WTC11 (cell line): ENCODE results near the gene LDLRAD3.

Experiments used
- CTCF ChIP-seq: fragments of 200-600 bp; IDR thresholded peaks from 2 replicates; pipeline ENCODE4 v1.8.0; 2022; ENCODE audit warnings: antibody characterized with exemption
- ETV6 ChIP-seq: sonication (generic); formaldehyde crosslinking; IDR thresholded peaks from 2 replicates; pipeline ENCODE4 v1.8.1; 2022; ENCODE audit warnings: mild to moderate bottlenecking, missing genetic modification reagents
- JUN ChIP-seq: sonication (generic); formaldehyde crosslinking; IDR thresholded peaks from 2 replicates; pipeline ENCODE4 v1.8.0; 2023; ENCODE audit warnings: mild to moderate bottlenecking, missing genetic modification reagents
- MAX ChIP-seq: sonication (generic); formaldehyde crosslinking; IDR thresholded peaks from 2 replicates; pipeline ENCODE4 v1.8.0; 2022; ENCODE audit warnings: mild to moderate bottlenecking, missing genetic modification reagents
- PREB ChIP-seq: sonication (generic); formaldehyde crosslinking; IDR thresholded peaks from 2 replicates; pipeline ENCODE4 v1.8.1; 2022; ENCODE audit warnings: mild to moderate bottlenecking, missing genetic modification reagents, moderate library complexity, borderline replicate concordance
- RELA ChIP-seq: sonication (generic); formaldehyde crosslinking; IDR thresholded peaks from 2 replicates; pipeline ENCODE4 v1.8.1; 2022; ENCODE audit warnings: missing genetic modification reagents, mild to moderate bottlenecking, borderline replicate concordance
- USF2 ChIP-seq: sonication (generic); formaldehyde crosslinking; IDR thresholded peaks from 2 replicates; pipeline ENCODE4 v1.8.1; 2023; ENCODE audit warnings: mild to moderate bottlenecking, missing genetic modification reagents, moderate library complexity
- ZNF396 ChIP-seq: fragments of 250-450 bp; sonication (Bioruptor Pico); IDR thresholded peaks from 2 replicates; pipeline ENCODE4 v1.8.0; 2021; ENCODE audit warnings: mild to moderate bottlenecking, moderate library complexity, borderline replicate concordance
- ZNF416 ChIP-seq: fragments of 250-450 bp; sonication (Bioruptor Pico); IDR thresholded peaks from 2 replicates; pipeline ENCODE4 v1.9.0; 2021; ENCODE audit warnings: mild to moderate bottlenecking, inconsistent platforms

- TF ChIP-seq PREB: no peak
- no peak for TF ChIP-seq CTCF
- TF ChIP-seq MAX (CRISPR knock-in tag): no peak
- TF ChIP-seq ETV6 (CRISPR knock-in tag): no peak
- TF ChIP-seq RELA (CRISPR knock-in tag): no peak
- no peak for TF ChIP-seq JUN
- no peak for TF ChIP-seq ZNF396
- TF ChIP-seq ZNF416: no peak
- TF ChIP-seq USF2 (CRISPR knock-in tag): no peak
Measured at GRCh38 chr11:36127550-36127949, 183.7 kb downstream of the LDLRAD3 start.
